ENCODE data around the gene EIF4E3. TPM values are rescaled to one million over a fixed set of nuclear protein-coding genes. Genes with fewer than 3 reads are reported as not detected.

Gene EIF4E3
- total and polyA plus RNA-seq, 3 donors from 2014 or later: 10.4 to 17.4 (median 15.4) TPM

GRCh38 chr3:71634671-71635070 lies 90.5 kb downstream of the EIF4E3 start:
- H3K9me3 ChIP-seq: no peaks in the 10 kb centered on the region
- no peaks in the 10 kb centered on the region for H3K27me3 ChIP-seq
- intact Hi-C loops (cut with DNase I; ENCODE audit: low total_unique reads): no loop called here
- no peaks in the 10 kb centered on the region for H3K36me3 ChIP-seq (ENCODE audit: low read depth, missing control alignments)
- H3K4me1 ChIP-seq: no peaks in the 10 kb centered on the region
- DNase-seq: no peak
- TF ChIP-seq POLR2A (IDR thresholded peaks at IDR 0.05): no peak
- TF ChIP-seq CTCF (IDR thresholded peaks at IDR 0.05): no peak
- no peak overlapping the region for H3K4me3 ChIP-seq
- no peak overlapping the region for H3K27ac ChIP-seq

- TF ChIP-seq POLR2A (IDR thresholded peaks at IDR 0.05) (no peak), CTCF (IDR thresholded peaks at IDR 0.05) (no peak)
- H3K36me3 ChIP-seq (ENCODE audit: low read depth, missing control alignments): no peaks in the 10 kb centered on the region
- no peaks in the 10 kb centered on the region for H3K4me1 ChIP-seq
- intact Hi-C loops (cut with DNase I; ENCODE audit: low total_unique reads): no loop called here
- H3K9me3 ChIP-seq: no peaks in the 10 kb centered on the region
- H3K4me3 ChIP-seq: no peak overlapping the region
- H3K27ac ChIP-seq: no peak overlapping the region
- DNase-seq: peak; percentile 25
- H3K27me3 ChIP-seq: no peaks in the 10 kb centered on the region
- 55 to 68% methylated on average over 2 of the region's 2 CpGs for WGBS, 2 donors
Measured at GRCh38 chr3:71629711-71630110, 95.5 kb downstream of the EIF4E3 start.

GRCh38 chr3:71629289-71629688 lies 95.9 kb downstream of the EIF4E3 start:
- Histone ChIP-seq H3K4me1 (no peaks in the 10 kb centered on the region), H3K9me3 (no peaks in the 10 kb centered on the region), H3K27me3 (no peaks in the 10 kb centered on the region), H3K27ac (no peak overlapping the region), H3K4me3 (no peak overlapping the region), H3K36me3 (ENCODE audit: low read depth, missing control alignments) (no peaks in the 10 kb centered on the region)
- intact Hi-C loops (cut with DNase I; ENCODE audit: low total_unique reads): no loop called here
- no peak for DNase-seq
- TF ChIP-seq POLR2A (IDR thresholded peaks at IDR 0.05): no peak
- no peak for TF ChIP-seq CTCF (IDR thresholded peaks at IDR 0.05)
- 75 to 78% methylated on average over 8 of the region's 8 CpGs for WGBS, 2 donors

- no peak overlapping the region for H3K27ac ChIP-seq
- 66 to 76% methylated on average over 6 of the region's 6 CpGs for WGBS, 2 donors
Measured at GRCh38 chr3:71628522-71628921, 96.7 kb downstream of the EIF4E3 start.

More at GRCh38 chr3:71628522-71628921, 96.7 kb downstream of the EIF4E3 start:
- DNase-seq: no peak
- intact Hi-C loops (cut with DNase I; ENCODE audit: low total_unique reads): no loop called here
- Histone ChIP-seq H3K9me3 (no peaks in the 10 kb centered on the region), H3K4me3 (no peak overlapping the region), H3K27me3 (no peaks in the 10 kb centered on the region), H3K4me1 (no peaks in the 10 kb centered on the region), H3K36me3 (ENCODE audit: low read depth, missing control alignments) (no peaks in the 10 kb centered on the region)
- no peak for TF ChIP-seq CTCF (IDR thresholded peaks at IDR 0.05)
- TF ChIP-seq POLR2A (IDR thresholded peaks at IDR 0.05): no peak

Data from testis (tissue), 3 donors.